Stimulated activated CD4-positive, alpha-beta T cell treated with anti-CD3 and anti-CD28 coated beads, Interleukin-4, amount 100 ng/mL, for 48 hours (primary cell): ENCODE measurements around the gene DPP6.

Experiments used
- DNase-seq, 2 donors: peaks; one replicate each; pipeline ENCODE4 v3.0.0-alpha.2; 2020; ENCODE audit warnings: low read depth in 2 of 2

The DPP6 gene

DNA sequence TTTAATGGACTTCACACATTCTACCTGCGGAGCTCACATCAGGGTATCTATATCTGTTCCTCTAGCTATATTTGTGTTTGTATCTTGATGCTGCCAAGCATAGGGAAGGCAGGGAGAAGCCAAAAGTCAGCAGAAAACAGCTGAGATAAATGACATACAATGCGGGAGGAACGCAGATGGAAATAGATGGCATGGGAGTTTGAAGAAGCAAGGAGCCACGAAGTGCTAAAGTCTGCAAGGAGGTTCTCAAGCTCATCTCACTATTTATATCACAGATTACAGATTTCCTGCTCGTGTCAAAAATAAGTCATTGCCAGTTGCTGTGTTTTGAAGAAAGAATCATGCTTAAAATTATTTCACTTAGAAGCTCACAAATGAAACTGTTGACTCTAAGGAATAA, 180.5 kb downstream of the DPP6 start:
- no peak for DNase-seq

DNA sequence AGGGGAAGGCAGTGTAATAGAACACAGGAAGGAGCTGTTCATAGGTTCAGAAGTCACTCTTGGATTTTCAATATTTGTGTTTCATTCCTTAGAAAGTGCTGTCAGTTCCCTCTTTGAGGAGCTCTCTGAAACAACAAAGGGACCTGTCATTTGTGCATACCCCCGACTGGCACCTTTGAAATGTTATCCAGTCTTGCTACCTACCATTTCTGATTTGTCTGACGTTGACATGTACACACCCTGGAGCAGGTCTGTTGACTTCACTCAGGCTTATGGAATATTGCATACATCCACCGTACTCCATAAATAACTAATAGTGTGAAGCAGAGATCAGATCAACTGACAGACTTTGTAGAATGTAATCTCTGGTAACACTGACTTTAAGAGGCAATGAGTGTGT, 189.8 kb downstream of the DPP6 start:
- DNase-seq, result no peak

GRCh38 chr7:154242709-154243108, 190.5 kb downstream of the DPP6 start:
- DNase-seq, result no peak

DNA sequence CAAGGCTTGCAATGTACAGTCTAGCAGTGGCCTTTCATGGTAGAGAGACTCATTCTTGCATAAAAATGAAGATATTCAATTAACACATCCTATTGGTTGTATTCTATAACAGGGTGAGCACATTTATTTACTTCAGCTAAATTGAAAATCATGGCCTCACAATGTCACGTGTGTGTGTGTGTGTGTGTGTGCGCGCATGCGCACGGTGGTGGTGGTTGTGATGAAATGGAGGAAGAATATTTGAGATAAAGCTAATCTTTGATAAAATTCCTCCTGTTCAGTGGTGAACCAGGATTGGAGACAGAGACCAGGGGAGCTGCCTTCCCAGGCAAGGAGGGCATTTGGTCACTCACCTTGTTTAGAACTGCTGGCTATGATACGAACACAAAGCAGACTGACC, 199.8 kb downstream of the DPP6 start:
- no peak for DNase-seq

DNA sequence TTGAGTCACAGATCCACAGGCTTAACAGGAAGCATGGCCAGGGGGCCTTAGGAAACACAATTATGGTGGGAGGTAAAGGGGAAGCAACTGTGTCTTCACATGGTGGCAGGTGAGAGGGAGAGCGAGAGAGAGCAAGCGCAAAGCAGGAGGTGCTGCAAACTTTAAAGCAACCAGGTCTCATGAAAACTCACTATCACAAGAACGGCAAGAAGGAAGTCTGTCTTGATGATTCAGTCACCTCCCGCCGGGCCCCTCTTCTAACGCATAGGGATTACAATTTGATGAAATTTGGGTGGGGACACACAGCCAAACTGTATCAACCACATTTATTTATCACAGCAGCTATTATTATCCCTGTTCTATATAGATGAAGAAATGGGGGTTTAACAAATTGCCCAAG, 201.6 kb downstream of the DPP6 start:
- no peak for DNase-seq

- no peak for DNase-seq
Measured at GRCh38 chr7:154255324-154255723, 203.1 kb downstream of the DPP6 start.

GRCh38 chr7:154256150-154256549, 204.0 kb downstream of the DPP6 start:
- DNase-seq, result no peak

DNA sequence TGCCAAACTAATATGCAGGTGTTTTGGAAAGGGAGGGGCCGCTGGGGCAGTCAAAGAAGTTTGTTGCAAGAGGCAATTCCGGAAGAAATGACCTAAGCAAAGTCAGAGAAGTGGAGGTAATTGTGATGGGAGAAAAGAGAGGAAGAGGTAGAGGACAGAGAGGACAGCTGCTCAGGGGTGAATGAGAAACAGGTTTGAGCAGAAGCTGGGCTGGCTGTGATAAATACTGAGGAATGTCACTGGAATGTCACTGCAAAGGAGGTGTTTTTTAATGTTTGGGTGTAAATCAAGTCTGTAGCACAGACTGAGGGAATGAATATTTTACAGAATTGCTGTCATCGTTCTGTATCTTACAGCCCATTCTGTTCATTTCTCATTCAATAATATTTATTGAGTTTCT, 207.2 kb downstream of the DPP6 start:
- no peak for DNase-seq

- DNase-seq, result no peak
Measured at GRCh38 chr7:154287356-154287755, 235.2 kb downstream of the DPP6 start.

DNA sequence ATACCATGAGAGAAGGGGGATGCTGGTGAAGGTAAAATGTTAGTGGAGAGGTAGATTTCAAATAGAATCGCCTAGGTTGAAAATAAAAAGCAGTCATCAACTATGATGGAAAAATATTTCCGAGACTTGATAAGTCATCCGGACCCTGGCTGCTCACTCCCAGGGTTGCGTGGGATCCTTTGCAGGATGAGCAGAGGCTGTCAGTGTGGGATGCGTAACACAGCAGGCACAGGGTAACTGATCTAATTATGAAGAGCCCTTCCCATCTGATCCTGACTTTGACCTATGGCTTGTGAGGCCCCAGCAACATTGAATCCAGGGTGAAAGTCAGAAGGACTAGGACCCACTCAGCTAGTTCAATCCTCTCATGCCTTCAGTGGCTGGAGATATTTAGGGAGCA, 236.9 kb downstream of the DPP6 start:
- no peak for DNase-seq

DNA sequence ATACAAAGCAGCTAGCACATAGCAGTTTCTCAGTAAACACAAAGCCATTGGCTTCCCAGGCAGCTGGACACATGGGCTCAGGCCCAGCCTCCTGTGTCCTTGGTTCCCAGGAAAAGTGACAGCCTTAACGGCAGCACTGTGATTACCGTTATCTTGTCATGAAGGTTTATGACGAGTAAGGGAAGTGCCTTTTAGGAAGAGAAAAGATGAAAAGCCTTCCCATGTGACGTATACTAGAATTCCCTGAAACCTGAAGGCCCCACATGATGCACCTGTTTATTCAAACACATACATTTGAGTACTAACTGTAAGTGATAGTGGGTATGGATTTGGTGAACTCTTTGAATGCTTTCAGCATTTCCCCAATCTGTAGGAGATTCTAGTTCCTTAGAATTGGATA, 244.2 kb downstream of the DPP6 start:
- DNase-seq, result no peak

GRCh38 chr7:154299736-154300135, 247.5 kb downstream of the DPP6 start:
- no peak for DNase-seq

DNA sequence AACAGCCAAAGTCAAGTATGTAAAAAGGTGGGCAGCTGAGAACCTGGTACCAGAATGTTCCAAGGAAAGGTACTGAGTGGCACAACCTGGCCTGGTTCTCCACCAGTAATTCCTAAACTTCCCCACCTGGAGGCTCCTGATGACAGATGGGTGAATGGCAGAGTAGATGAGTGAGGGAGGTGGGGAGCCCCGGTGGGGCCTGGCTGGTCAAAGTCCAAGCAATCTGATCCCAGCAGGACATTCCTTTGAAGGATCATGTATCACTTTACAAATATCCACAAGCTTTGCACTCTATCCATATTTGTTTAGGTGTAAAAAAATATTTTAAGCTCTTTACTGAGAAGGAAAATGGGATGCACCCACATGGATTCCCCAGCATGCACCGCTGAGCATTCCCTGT, 250.2 kb downstream of the DPP6 start:
- no peak for DNase-seq

- DNase-seq, result no peak
Measured at GRCh38 chr7:154304231-154304630, 252.0 kb downstream of the DPP6 start.

DNA sequence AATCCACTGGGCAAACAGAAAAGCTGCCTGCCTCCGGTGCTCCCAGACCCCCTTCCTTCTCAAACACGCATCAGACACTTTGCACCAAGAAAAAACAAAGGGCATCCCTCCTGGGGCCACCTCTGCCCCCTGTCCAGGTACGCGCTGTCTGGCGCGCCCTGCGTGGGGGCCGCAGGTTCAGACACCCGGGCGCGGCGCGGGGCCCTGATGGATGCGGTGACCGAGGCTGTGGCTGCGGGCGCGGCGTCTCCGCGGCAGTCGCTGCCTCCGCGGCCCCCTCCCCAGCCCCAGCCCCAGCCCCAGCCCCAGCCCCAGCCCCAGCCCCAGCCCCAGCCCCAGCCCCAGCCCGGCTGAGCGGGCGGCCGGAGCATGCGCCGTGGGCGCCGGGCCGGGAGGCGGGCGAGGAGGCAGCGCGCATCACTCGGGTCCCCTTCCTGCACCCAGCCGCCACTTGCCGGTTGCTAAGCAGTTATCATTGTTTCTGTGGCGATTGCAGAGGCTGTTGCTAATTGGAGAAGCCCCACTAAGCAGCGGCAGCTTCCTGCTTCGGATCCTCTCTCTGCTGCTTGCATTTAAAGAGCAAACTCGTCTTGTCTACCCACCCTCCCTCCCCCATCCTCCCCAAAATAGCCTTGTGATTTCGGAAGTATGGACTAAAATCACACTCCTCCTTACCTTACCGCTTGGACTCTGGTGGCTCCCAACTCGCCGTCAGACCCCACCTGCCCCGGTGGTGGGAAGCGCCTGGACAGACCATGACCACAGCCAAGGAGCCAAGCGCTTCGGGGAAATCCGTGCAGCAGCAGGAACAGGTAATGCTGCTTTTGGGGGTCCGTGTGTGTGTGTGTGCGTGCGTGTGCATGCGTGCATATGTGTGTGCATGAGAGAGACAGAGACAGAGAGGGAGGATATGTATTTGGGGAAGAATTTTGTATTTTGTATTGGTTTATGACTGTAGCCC, 252.8 kb downstream of the DPP6 start:
- no peak for DNase-seq

GRCh38 chr7:154306036-154306435, 253.8 kb downstream of the DPP6 start:
- DNase-seq, result no peak

DNA sequence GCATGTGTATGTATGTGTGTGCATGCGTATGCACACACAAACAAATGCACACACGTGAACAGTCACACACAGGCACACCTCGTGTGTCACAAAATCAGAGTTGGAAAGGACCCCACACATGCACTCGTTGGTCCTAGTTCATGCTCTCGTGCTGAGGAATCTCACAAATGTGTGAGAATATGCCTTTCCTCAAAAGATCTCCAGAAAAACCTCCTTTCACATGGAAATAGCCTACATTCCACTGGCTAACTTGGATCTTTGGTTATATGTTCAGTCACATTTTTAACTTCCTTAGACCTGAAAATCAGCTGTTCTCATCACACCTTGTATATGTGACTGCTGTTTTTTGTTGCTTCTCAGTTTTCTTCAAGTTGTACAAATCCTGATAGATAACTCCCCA, 256.7 kb downstream of the DPP6 start:
- no peak for DNase-seq

GRCh38 chr7:154310114-154310513, 257.9 kb downstream of the DPP6 start:
- DNase-seq, result no peak

GRCh38 chr7:154324196-154324595, 272.0 kb downstream of the DPP6 start:
- DNase-seq, result no peak

GRCh38 chr7:154326421-154326820, 274.2 kb downstream of the DPP6 start:
- DNase-seq, result no peak

DNA sequence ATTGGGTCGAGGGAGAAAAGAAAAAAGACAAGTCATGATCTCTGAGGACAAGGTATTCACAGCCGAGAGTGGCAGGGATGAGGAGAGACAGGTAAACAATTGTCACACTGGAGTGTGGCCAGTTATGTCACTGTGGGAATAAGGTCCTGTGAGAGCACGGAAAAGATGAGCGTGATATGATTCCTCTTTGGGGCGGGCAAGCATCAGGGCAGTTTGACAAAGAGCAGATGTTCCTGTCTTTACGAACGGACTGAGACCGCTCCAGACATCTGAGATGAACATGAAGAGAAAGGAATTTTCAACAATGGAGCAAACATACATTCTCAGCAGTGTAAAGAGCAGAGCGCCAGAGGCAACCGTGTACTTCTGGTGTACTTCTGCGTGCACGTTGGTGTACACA, 278.1 kb downstream of the DPP6 start:
- no peak for DNase-seq

- no peak for DNase-seq
Measured at GRCh38 chr7:154332811-154333580, 280.8 kb downstream of the DPP6 start.

GRCh38 chr7:154336295-154336694, 284.1 kb downstream of the DPP6 start:
- no peak for DNase-seq
